ENCODE data around the gene USP22.

DNA sequence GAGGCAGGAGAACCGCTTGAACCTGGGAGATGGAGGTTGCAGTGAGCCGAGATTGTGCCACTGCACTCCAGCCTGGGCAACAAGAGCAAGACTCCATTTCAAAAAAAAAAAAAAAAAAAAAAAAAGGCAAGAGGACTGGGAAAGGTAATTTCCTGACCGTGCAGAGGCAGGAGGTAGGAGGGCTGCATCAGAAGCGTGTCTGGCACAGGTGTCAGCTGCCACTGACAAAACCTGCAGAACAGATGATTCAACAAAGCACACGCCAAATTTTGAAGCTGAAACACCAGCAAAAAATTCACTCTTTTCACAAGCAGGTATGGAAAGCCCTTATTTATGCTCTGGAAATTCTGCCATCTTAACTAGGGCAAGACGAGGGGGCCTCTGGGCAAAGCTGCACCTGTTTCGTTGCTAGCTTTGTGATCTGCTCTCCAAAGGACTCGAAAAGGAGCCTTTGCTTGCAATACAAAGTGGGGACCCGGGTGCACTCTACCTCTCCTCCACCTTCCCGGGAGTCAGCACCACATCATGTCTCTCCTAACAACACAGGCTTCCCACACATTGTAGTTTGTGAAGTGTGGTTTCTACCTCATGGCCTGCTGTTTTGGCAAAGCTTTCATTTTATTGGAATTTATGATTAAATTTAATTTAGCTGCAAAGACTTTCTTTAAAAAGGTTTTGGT lies 33.7 kb downstream of the USP22 start:
- TF ChIP-seq, protein P1, sequence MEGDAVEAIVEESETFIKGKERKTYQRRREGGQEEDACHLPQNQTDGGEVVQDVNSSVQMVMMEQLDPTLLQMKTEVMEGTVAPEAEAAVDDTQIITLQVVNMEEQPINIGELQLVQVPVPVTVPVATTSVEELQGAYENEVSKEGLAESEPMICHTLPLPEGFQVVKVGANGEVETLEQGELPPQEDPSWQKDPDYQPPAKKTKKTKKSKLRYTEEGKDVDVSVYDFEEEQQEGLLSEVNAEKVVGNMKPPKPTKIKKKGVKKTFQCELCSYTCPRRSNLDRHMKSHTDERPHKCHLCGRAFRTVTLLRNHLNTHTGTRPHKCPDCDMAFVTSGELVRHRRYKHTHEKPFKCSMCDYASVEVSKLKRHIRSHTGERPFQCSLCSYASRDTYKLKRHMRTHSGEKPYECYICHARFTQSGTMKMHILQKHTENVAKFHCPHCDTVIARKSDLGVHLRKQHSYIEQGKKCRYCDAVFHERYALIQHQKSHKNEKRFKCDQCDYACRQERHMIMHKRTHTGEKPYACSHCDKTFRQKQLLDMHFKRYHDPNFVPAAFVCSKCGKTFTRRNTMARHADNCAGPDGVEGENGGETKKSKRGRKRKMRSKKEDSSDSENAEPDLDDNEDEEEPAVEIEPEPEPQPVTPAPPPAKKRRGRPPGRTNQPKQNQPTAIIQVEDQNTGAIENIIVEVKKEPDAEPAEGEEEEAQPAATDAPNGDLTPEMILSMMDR (IDR thresholded peaks at IDR 0.05; ENCODE audit: extremely low read depth in 1 of 2, insufficient read depth in 1 of 2, low read depth in 1 of 2, low read length in 2 of 2): no peak
- TF ChIP-seq POLR2AphosphoS5 (IDR thresholded peaks at IDR 0.05; ENCODE audit: insufficient read depth, low read depth, low read length) (no peak), POLR2A (IDR thresholded peaks at IDR 0.05; ENCODE audit: low read depth, low read length) (no peak), EZH2 (IDR thresholded peaks at IDR 0.05; ENCODE audit: borderline replicate concordance, low read depth, low read length, severe bottlenecking) (no peak)
